Caki2 (cell line): ENCODE measurements around the gene SERINC2. TPM values are rescaled to one million over a fixed set of nuclear protein-coding genes. Genes with fewer than 3 reads are reported as not detected.
"Not testable (repeated sequence)": the region's sequence is repeated elsewhere in the genome, so short reads cannot be mapped to it uniquely, and the experiment has no call there.

ENCODE experiments used
- DNase-seq: peaks from one replicate; pipeline ENCODE4 v3.0.0-alpha.2; 2015; ENCODE audit warnings: low read depth
- in situ Hi-C: cut with HindIII; loops from 2 replicates; pipeline ENCODE4 v1.10.0; 2016; ENCODE audit warnings: low sequenced_read_pairs, low pct_unique_long_range_greater_than_20kb, mixed read lengths
- total RNA-seq: library from RNA; depleted of rRNA; stranded (reverse); fragments of >200 nt; shearing (Covaris generic); gene quantifications from 2 replicates; pipeline ENCODE4 v1.2.3, GENCODE V29; 2014; ENCODE audit warnings: low replicate concordance

Gene SERINC2
- total RNA-seq, 1 experiment from 2014 or later = 7.1 TPM

DNA sequence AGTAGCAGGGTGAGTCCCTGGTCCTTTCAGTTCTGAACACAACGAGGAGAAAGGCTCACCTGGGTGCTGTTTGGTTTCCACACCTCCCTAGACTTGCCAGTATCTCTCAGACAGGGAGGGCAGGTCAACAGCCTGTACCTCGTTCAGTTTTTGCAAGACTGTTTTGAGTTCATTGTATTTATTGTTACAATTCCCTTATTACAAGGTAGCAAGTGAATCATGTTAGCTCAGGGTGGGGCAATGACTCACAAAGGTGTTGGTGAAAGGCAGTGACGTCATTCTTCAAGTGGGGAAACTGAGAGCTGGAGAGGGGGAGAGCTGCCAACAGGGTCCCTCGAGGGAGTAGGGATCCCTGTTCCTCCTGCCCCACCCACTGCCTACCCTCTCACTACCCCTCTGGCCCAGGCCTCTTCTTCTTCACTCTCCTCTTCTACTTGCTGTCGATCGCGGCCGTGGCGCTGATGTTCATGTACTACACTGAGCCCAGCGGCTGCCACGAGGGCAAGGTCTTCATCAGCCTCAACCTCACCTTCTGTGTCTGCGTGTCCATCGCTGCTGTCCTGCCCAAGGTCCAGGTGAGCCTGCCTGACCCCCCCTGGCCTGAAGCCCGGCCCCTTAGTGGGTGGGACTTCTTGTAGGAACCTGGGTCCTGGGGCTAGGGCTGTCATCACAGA is 13.4 kb downstream of the SERINC2 start:
- DNase-seq = no peak
- in situ Hi-C loops = no loop called here

GRCh38 chr1:31427322-31427721 is 14.3 kb downstream of the SERINC2 start:
- in situ Hi-C loops = no loop called here
- no peak for DNase-seq

DNA sequence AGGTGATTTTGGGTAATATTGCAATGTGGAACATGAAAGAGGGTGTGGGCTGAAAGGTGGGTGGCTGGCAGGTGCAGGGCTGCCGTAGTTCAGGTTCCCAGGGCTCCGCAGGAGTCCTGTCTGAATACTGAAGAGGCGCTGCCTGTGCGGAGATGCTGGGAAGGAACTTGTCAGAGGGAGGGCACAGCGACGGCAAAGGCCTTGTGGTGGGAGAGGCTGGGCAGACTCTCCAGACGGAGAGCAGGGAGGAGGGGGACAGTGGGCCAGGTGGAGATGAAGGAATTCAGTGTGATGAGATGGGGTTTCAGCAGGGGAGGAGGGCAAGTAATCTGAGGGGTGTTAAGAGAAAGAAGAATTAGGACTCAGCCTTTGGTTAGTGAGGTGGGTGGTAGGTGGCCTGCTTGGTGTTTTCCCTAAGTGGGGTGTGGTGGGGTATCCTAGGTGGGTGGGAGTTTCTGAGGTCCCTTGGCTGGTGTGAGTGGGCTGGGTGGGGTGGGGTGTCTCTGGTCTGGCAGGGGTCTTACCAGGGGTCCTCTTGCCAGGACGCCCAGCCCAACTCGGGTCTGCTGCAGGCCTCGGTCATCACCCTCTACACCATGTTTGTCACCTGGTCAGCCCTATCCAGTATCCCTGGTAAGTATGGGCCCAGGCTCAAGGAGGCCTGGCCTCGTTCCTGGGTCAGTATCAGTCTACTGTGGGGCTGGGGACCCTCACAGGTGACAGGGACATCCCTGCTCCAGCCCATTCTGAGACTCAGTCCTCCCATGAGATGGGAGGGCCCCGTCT is 15.6 kb downstream of the SERINC2 start:
- no peak for DNase-seq
- in situ Hi-C loops = no loop called here

DNA sequence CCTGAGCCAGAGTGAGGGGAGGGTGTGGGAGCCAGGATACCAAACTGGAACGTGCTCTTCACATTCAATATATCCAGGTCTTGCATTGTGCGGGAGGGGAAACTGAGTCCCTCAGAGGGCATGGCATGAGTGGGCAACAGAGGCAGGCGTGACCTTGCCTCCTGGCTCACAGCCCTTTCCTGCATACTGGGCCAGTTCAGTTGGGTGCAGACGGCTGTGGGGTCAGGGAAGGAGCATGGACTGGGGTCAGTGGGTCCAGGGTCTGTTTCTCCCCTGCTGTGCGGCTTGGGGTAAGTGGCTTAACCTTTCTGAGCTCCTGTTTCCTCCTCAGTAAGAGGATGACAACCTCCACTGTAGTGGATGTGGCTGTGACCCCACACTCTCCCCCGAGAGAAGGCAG is 16.6 kb downstream of the SERINC2 start:
- no peak for DNase-seq
- in situ Hi-C loops = no loop called here

DNA sequence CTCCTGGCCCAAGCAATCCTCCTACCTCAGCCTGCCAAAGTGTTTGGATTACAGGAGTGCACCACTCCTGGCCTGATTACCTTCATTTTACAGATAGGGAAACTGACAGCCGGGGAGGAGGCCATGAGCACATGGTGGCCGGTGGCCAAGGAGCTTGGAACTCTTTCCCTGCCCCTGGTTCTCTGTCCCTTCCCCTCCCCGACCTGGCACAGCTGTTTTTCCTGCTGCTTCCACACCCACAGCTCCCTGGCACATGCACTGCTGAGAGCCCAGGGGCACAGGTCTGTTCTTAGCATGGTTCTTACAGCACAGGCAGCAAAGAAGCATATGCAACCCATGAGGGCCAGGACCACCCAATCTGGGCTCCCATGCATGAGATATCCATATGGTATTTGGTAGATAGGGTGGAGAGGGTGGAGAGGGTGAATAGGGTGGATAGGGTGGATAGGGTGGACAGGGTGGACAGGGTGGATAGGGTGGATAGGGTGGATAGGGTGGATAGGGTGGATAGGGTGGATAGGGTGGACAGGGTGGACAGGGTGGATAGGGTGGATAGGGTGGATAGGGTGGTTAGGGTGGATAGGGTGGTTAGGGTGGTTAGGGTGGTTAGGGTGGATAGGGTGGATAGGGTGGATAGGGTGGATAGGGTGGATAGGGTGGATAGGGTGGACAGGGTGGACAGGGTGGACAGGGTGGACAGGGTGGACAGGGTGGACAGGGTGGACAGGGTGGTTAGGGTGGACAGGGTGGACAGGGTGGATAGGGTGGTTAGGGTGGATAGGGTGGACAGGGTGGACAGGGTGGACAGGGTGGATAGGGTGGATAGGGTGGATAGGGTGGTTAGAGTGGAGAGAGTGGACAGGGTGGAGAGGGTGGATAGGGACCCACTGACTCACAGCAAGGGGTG is 18.6 kb downstream of the SERINC2 start:
- DNase-seq, in situ Hi-C loops: not testable (repeated sequence)

- no peak for DNase-seq
- in situ Hi-C loops = no loop called here
Measured at GRCh38 chr1:31432592-31433395, 19.8 kb downstream of the SERINC2 start.

DNA sequence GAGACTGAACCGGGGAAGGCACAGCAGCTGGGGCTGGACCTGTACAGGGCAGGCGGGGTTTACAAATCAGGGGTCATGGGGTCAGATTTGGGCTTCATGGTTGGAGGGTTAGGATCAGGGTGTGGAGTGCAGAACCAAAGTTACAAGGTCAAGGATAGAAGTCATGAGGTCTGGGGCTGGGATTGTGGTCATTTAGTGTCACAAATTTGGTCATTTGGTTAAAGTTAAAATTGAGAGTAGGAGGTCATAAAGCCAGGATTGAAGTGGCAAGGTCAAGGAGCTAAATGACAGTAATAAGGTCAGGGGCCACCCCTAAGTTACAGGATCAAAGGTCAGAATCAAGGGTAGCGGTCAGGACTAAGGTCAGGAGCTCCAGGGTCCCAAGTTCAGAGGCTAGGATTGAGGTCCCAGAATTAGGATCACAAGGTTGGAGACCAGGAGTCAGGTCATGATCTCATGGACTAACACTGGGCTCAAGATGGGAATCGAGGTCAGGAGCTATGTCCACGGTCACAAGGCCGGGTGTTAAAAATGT is 20.4 kb downstream of the SERINC2 start:
- DNase-seq = no peak
- in situ Hi-C loops = no loop called here

DNA sequence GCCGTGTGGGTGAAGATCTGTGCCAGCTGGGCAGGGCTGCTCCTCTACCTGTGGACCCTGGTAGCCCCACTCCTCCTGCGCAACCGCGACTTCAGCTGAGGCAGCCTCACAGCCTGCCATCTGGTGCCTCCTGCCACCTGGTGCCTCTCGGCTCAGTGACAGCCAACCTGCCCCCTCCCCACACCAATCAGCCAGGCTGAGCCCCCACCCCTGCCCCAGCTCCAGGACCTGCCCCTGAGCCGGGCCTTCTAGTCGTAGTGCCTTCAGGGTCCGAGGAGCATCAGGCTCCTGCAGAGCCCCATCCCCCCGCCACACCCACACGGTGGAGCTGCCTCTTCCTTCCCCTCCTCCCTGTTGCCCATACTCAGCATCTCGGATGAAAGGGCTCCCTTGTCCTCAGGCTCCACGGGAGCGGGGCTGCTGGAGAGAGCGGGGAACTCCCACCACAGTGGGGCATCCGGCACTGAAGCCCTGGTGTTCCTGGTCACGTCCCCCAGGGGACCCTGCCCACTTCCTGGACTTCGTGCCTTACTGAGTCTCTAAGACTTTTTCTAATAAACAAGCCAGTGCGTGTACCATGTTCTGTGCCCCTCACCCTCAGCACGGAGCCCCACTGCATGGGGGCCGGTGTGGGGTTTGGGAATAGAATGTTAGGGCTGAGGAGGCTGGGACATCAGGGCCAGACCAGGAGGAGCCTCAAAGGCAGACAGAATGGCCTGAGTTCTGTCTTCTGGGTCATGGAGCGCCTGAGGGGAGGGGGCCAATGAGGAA is 21.3 kb downstream of the SERINC2 start:
- no peak for DNase-seq
- in situ Hi-C loops = no loop called here

DNA sequence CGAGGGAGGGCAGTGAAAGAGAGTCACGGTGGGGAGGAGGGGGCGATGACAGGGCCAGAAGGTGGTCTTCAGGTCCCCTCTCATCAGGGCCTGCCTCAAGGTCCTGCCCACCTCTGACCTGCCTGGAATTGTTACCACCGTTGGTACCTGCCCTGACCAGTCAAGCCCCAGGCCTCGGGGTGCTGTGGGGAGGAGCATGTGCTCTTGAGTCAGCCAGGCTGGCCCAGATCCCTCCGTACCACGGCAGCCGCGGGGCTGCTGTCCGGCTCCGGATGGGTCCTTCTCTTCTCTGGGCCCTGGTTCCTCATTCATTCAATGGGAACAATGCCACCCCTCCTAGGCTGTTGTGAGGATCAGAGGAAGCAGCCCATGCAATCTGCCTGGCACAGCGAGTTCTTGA is 22.0 kb downstream of the SERINC2 start:
- no peak for DNase-seq
- in situ Hi-C loops = no loop called here

DNA sequence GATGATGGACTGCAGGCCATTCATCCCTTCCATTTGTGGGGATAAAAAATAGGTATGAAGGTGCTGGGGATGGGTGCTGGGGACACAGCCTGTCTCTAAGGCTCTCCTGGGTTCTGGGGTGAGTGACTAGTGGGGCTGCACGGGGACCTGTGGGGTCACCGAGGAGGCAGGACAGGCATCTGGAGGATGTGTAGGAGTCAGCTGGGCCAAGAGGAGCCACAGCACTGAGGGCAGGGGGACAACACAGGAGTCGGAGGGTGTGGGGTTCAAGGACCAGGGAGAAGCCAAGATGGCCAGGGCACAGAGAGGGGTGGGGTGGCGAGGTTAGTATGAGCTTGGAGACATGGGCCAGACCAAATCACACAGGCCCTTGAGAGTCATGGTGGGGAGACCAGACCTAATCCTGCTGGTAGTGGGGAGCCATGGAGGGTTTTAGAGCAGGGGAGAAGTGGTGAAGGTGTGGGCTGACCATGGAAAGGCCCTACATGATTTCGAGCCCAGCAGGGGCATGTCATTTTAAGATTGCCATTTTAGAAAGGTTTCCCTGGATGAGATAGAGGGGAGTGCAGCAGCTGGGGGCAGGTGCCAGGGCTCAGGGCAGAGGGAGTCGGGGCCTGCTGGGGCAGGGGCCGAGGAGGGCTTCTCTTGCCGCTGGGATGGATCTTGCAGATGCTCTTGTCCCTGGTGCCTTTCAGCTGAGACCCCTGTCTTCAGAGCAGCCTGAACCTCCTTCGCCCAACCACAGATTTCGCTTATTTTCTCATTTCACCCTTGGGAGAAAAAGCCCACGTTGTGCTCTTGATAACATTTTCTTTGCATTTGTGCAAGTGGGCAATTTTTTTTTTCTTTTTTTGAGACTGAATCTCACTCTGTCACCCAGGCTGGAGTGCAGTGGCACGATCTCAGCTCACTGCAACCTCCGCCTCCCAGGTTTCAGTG is 22.7 kb downstream of the SERINC2 start:
- DNase-seq = no peak
- in situ Hi-C loops = no loop called here

DNA sequence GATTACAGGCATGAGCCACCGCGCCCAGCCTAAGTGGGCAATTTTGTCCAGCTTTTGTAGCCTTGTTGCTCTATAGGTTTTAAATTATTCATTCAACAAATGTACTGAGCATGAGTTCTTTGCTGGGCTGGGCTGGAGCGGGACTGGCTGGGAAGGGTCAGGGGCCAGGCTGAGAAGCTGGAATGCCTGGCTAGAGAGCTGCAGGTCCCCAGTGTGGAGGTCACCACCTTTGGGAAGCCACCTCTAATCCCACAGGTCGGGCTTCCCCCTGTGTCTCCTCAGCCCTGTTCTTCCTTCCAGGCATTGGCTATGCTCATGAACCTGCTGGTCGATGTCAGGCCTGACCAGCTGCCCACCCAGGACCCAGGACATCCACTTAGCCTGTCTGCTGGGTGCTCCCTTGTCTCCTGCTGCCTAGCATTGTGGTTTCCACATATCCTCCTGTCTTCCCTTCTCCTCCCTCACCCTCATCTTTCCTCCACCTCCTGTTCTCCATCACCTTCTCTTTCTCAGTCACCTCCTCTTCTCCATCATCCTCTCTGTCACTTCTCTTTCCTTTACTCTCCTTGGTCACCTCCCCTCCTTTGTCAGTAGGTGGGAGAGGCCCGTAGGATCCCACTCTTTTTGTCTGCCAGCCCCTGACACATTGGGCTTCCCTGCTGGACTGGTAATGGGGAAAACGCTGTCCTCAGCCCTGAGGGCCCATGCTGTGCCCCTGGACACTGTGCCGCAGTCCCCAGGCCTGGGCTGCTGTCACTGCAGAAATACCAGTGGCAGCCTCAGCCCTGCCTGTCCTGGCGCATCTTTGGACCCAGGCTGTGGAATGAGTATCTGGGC is 23.8 kb downstream of the SERINC2 start:
- DNase-seq = no peak
- in situ Hi-C loops = no loop called here

DNA sequence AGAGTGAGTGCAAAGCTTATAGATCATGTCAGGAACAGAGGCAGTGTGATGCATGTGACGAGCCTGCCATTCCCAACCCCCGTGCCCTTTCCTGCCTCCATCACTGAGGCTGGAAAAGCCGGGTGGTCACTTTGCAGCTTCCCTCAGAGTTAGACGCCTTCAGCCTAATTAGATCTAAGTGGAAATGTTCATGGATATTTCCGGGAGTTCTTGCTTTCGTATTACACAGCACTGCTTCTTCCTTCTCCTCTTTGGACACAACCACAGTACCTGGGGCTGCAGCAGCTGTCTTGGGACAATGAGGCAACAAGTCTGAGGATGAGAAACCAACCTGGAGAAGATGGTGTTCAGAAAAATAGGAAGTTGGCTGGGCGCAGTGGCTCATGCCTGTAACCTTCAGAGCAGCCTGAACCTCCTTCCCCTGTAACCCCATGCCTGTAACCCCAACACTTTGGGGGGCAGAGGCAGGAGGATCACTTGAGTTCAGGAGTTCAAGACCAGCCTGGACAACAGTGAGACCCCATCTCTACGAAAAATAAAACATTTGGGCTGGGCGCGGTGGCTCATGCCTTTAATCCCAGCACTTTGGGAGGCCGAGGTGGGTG is 24.5 kb downstream of the SERINC2 start:
- DNase-seq = no peak

DNA sequence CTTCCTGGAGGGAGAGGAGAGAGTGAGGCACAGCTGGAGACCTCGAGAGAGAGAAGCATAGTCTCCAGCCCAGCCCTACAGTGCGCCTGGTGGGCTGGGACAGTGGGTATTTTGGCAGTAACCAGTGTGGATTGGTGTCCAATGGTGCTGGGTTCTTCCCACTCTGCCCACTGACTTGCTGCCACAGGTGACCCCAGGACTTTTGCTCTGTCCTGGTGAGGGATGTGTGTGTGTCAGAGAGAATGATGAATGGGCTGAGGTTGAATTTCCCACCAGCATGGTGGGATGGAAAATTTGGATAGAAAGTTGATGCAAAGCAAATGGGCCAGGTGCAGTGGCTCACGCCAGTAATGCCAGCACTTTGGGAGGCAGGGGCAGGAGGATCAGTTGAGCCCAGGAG is 26.3 kb downstream of the SERINC2 start:
- in situ Hi-C loops = no loop called here

More for the DNA sequence above, 24.5 kb downstream of the SERINC2 start:
- in situ Hi-C loops = no loop called here

GRCh38 chr1:31441073-31441472 is 28.1 kb downstream of the SERINC2 start:
- in situ Hi-C loops = no loop called here

More for the DNA sequence above, 26.3 kb downstream of the SERINC2 start:
- DNase-seq = no peak

DNA sequence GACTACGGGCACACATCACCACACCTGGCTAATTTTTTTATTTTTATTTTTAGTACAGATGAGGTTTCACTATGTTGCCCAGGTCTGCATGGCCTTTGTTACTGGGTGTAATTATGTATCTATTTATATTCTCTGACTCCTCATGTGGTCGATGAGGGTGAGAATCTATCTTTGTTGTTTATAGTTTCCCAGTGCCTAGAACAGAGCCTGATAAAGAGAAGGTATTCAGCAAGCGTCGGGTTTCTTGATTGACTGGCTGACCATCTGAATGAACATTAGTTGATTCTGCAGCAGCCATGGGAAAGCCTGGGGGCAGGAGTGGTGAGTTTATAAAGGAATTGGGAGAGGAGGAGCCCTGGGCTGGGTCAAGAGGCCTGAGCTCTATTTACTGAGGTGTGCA is 28.5 kb downstream of the SERINC2 start:
- in situ Hi-C loops = no loop called here
- no peak for DNase-seq

More at GRCh38 chr1:31441073-31441472, 28.1 kb downstream of the SERINC2 start:
- DNase-seq = no peak
